ENCODE data around the gene RTL1. TPM values are rescaled to one million over a fixed set of nuclear protein-coding genes. Genes with fewer than 3 reads are reported as not detected.

Gene RTL1
- total and polyA plus RNA-seq, 8 donors = 0.06 to 0.20 (median 0.10) TPM; not detected in 2

- no peak for ATAC-seq
- peaks cover 0 to 11% of the 10 kb centered on the region in 2 donors for H3K4me1 ChIP-seq
Observed at GRCh38 chr14:100839681-100840111, 63.8 kb downstream of the RTL1 start.

GRCh38 chr14:100839315-100839585 lies 64.3 kb downstream of the RTL1 start:
- no peaks in the 10 kb centered on the region for H3K9me3 ChIP-seq
- ATAC-seq (no peak), DNase-seq (no peak)
- no peak overlapping the region for H3K27ac ChIP-seq
- no peaks in the 10 kb centered on the region for H3K36me3 ChIP-seq
- peaks cover 0 to 24% of the 10 kb centered on the region in 2 donors for H3K27me3 ChIP-seq
- H3K4me1 ChIP-seq = peaks cover 0 to 11% of the 10 kb centered on the region in 2 donors
- intact Hi-C loops (cut with DNase I) = no loop called here
- H3K4me3 ChIP-seq = no peak overlapping the region
- no peak for TF ChIP-seq CTCF (IDR thresholded peaks at IDR 0.05)

More at GRCh38 chr14:100839681-100840111, 63.8 kb downstream of the RTL1 start:
- H3K27ac ChIP-seq = no peak overlapping the region
- no peaks in the 10 kb centered on the region for H3K9me3 ChIP-seq
- intact Hi-C loops (cut with DNase I) = loop anchor here in 1 of 2 donors (10.0 kb wide), 1 partner anchor 785 kb away; no protein-coding TSS in a partner anchor
- no peak for DNase-seq
- H3K4me3 ChIP-seq = no peak overlapping the region
- no peak for TF ChIP-seq CTCF (IDR thresholded peaks at IDR 0.05)
- no peaks in the 10 kb centered on the region for H3K36me3 ChIP-seq
- H3K27me3 ChIP-seq = peaks cover 0 to 21% of the 10 kb centered on the region in 2 donors

GRCh38 chr14:100838493-100839314 lies 64.8 kb downstream of the RTL1 start:
- peaks cover 0 to 27% of the 10 kb centered on the region in 2 donors for H3K27me3 ChIP-seq
- no peaks in the 10 kb centered on the region for H3K36me3 ChIP-seq
- H3K27ac ChIP-seq = no peak overlapping the region
- TF ChIP-seq CTCF (IDR thresholded peaks at IDR 0.05) = no peak
- no peaks in the 10 kb centered on the region for H3K9me3 ChIP-seq
- no peak for DNase-seq
- peaks cover 0 to 11% of the 10 kb centered on the region in 2 donors for H3K4me1 ChIP-seq
- intact Hi-C loops (cut with DNase I) = no loop called here
- no peak overlapping the region for H3K4me3 ChIP-seq
- no peak for ATAC-seq

GRCh38 chr14:100837805-100838350 lies 65.6 kb downstream of the RTL1 start:
- ATAC-seq (no peak), DNase-seq (no peak)
- Histone ChIP-seq H3K4me1 (peaks cover 0 to 6% of the 10 kb centered on the region in 2 donors), H3K27ac (no peak overlapping the region), H3K27me3 (peaks cover 0 to 35% of the 10 kb centered on the region in 2 donors), H3K9me3 (no peaks in the 10 kb centered on the region), H3K36me3 (no peaks in the 10 kb centered on the region), H3K4me3 (no peak overlapping the region)
- intact Hi-C loops (cut with DNase I) = no loop called here
- TF ChIP-seq CTCF (IDR thresholded peaks at IDR 0.05) = no peak
